ENCODE measurements around the gene MUC20. TPM values are rescaled to one million over a fixed set of nuclear protein-coding genes. Genes with fewer than 3 reads are reported as not detected.
"Not testable (repeated sequence)": the region's sequence is repeated elsewhere in the genome, so short reads cannot be mapped to it uniquely, and the experiment has no call there.

The MUC20 gene
- total RNA-seq, 1 donor from 2014 or later, result not detected

- H3K36me3 Mint-ChIP-seq (ENCODE audit: low read depth, unreplicated experiment), result peaks cover 1% of the 10 kb centered on the region
- Histone ChIP-seq H3K9me3 (ENCODE audit: insufficient read depth, low read depth, low read length) (no peaks in the 10 kb centered on the region), H4K20me1 (ENCODE audit: insufficient read depth, low read length) (no peaks in the 10 kb centered on the region), H3K4me3 (ENCODE audit: insufficient read depth, low read depth, low read length) (no peak overlapping the region), H3K79me2 (ENCODE audit: insufficient read depth, low read length) (no peaks in the 10 kb centered on the region), H3K27ac (ENCODE audit: low read depth, low read length) (no peak overlapping the region), H2AFZ (ENCODE audit: low read depth, low read length) (no peak overlapping the region), H3K4me2 (ENCODE audit: low read length) (no peak overlapping the region), H3K36me3 (ENCODE audit: insufficient read depth, low read length) (no peaks in the 10 kb centered on the region), H3K9ac (ENCODE audit: low read length) (no peak overlapping the region), H3K4me1 (ENCODE audit: insufficient read depth, low read length) (no peaks in the 10 kb centered on the region), H3K27me3 (ENCODE audit: insufficient read depth, low read length) (peaks cover 14% of the 10 kb centered on the region)
- no peak overlapping the region for H3K27ac Mint-ChIP-seq (ENCODE audit: unreplicated experiment)
- TF ChIP-seq CTCF (IDR thresholded peaks at IDR 0.05; ENCODE audit: insufficient read depth, low read depth, low read length), result no peak
- TF ChIP-seq EZH2 (IDR thresholded peaks at IDR 0.05; ENCODE audit: insufficient read depth, low read length), result no peak
- DNase-seq (ENCODE audit: low read depth) (no peak), FAIRE-seq (no peak)
- no peak overlapping the region for H3K4me3 Mint-ChIP-seq (ENCODE audit: unreplicated experiment)
- no peaks in the 10 kb centered on the region for H3K4me1 Mint-ChIP-seq (ENCODE audit: low read depth, unreplicated experiment)
- H3K27me3 Mint-ChIP-seq (ENCODE audit: low read depth, unreplicated experiment), result peaks cover 9% of the 10 kb centered on the region
- peaks cover 3% of the 10 kb centered on the region for H3K9me3 Mint-ChIP-seq (ENCODE audit: unreplicated experiment)
Observed at GRCh38 chr3:195717416-195717815, 3.4 kb upstream of the MUC20 start.

- no peak overlapping the region for H3K9ac ChIP-seq (ENCODE audit: low read length)
- H3K4me1 ChIP-seq (ENCODE audit: insufficient read depth, low read length), result no peaks in the 10 kb centered on the region
- no peaks in the 10 kb centered on the region for H3K79me2 ChIP-seq (ENCODE audit: insufficient read depth, low read length)
- no peak overlapping the region for H3K27ac ChIP-seq (ENCODE audit: low read depth, low read length)
- Mint-ChIP-seq H3K4me1 (ENCODE audit: low read depth, unreplicated experiment) (no peaks in the 10 kb centered on the region), H3K27me3 (ENCODE audit: low read depth, unreplicated experiment) (peaks cover 9% of the 10 kb centered on the region), H3K9me3 (ENCODE audit: unreplicated experiment) (peaks cover 3% of the 10 kb centered on the region), H3K4me3 (ENCODE audit: unreplicated experiment) (no peak overlapping the region), H3K36me3 (ENCODE audit: low read depth, unreplicated experiment) (peaks cover 1% of the 10 kb centered on the region), H3K27ac (ENCODE audit: unreplicated experiment) (no peak overlapping the region)
- no peak for DNase-seq (ENCODE audit: low read depth)
- H3K4me3 ChIP-seq (ENCODE audit: insufficient read depth, low read depth, low read length), result no peak overlapping the region
- no peaks in the 10 kb centered on the region for H3K9me3 ChIP-seq (ENCODE audit: insufficient read depth, low read depth, low read length)
- FAIRE-seq, result no peak
- no peak overlapping the region for H2AFZ ChIP-seq (ENCODE audit: low read depth, low read length)
- no peak overlapping the region for H3K4me2 ChIP-seq (ENCODE audit: low read length)
- TF ChIP-seq EZH2 (IDR thresholded peaks at IDR 0.05; ENCODE audit: insufficient read depth, low read length) (no peak), CTCF (IDR thresholded peaks at IDR 0.05; ENCODE audit: insufficient read depth, low read depth, low read length) (no peak)
- H3K27me3 ChIP-seq (ENCODE audit: insufficient read depth, low read length), result peaks cover 14% of the 10 kb centered on the region
- H3K36me3 ChIP-seq (ENCODE audit: insufficient read depth, low read length), result no peaks in the 10 kb centered on the region
- H4K20me1 ChIP-seq (ENCODE audit: insufficient read depth, low read length), result no peaks in the 10 kb centered on the region
Observed at GRCh38 chr3:195717852-195718476, 2.8 kb upstream of the MUC20 start.

GRCh38 chr3:195718477-195718984 is 2.2 kb upstream of the MUC20 start:
- Histone ChIP-seq H3K27me3 (ENCODE audit: insufficient read depth, low read length) (peaks cover 14% of the 10 kb centered on the region), H3K36me3 (ENCODE audit: insufficient read depth, low read length) (no peaks in the 10 kb centered on the region), H3K4me1 (ENCODE audit: insufficient read depth, low read length) (no peaks in the 10 kb centered on the region), H4K20me1 (ENCODE audit: insufficient read depth, low read length) (no peaks in the 10 kb centered on the region), H3K4me2 (ENCODE audit: low read length) (no peak overlapping the region), H3K9me3 (ENCODE audit: insufficient read depth, low read depth, low read length) (no peaks in the 10 kb centered on the region), H3K9ac (ENCODE audit: low read length) (no peak overlapping the region), H3K27ac (ENCODE audit: low read depth, low read length) (no peak overlapping the region), H2AFZ (ENCODE audit: low read depth, low read length) (no peak overlapping the region), H3K79me2 (ENCODE audit: insufficient read depth, low read length) (no peaks in the 10 kb centered on the region), H3K4me3 (ENCODE audit: insufficient read depth, low read depth, low read length) (no peak overlapping the region)
- H3K4me1 Mint-ChIP-seq (ENCODE audit: low read depth, unreplicated experiment), result no peaks in the 10 kb centered on the region
- no peak overlapping the region for H3K4me3 Mint-ChIP-seq (ENCODE audit: unreplicated experiment)
- H3K27me3 Mint-ChIP-seq (ENCODE audit: low read depth, unreplicated experiment), result peaks cover 9% of the 10 kb centered on the region
- no peak for FAIRE-seq
- H3K36me3 Mint-ChIP-seq (ENCODE audit: low read depth, unreplicated experiment), result peaks cover 1% of the 10 kb centered on the region
- DNase-seq (ENCODE audit: low read depth), result no peak
- peaks cover 3% of the 10 kb centered on the region for H3K9me3 Mint-ChIP-seq (ENCODE audit: unreplicated experiment)
- TF ChIP-seq EZH2 (IDR thresholded peaks at IDR 0.05; ENCODE audit: insufficient read depth, low read length) (no peak), CTCF (IDR thresholded peaks at IDR 0.05; ENCODE audit: insufficient read depth, low read depth, low read length) (no peak)
- no peak overlapping the region for H3K27ac Mint-ChIP-seq (ENCODE audit: unreplicated experiment)

GRCh38 chr3:195719514-195720254 is 1.1 kb upstream of the MUC20 start:
- H3K9me3 ChIP-seq (ENCODE audit: insufficient read depth, low read depth, low read length); H3K4me3 Mint-ChIP-seq (ENCODE audit: unreplicated experiment); H3K27ac Mint-ChIP-seq (ENCODE audit: unreplicated experiment); DNase-seq (ENCODE audit: low read depth); H3K9me3 Mint-ChIP-seq (ENCODE audit: unreplicated experiment); H4K20me1 ChIP-seq (ENCODE audit: insufficient read depth, low read length); H3K36me3 Mint-ChIP-seq (ENCODE audit: low read depth, unreplicated experiment); H3K4me1 ChIP-seq (ENCODE audit: insufficient read depth, low read length); H3K27ac ChIP-seq (ENCODE audit: low read depth, low read length); H3K79me2 ChIP-seq (ENCODE audit: insufficient read depth, low read length); FAIRE-seq; H3K9ac ChIP-seq (ENCODE audit: low read length); H3K27me3 Mint-ChIP-seq (ENCODE audit: low read depth, unreplicated experiment); H3K4me1 Mint-ChIP-seq (ENCODE audit: low read depth, unreplicated experiment); H3K4me2 ChIP-seq (ENCODE audit: low read length); H3K36me3 ChIP-seq (ENCODE audit: insufficient read depth, low read length); H3K4me3 ChIP-seq (ENCODE audit: insufficient read depth, low read depth, low read length); H2AFZ ChIP-seq (ENCODE audit: low read depth, low read length): not testable (repeated sequence)
- peaks cover 14% of the 10 kb centered on the region for H3K27me3 ChIP-seq (ENCODE audit: insufficient read depth, low read length)
